ENCODE data around the gene DNAJC18.

- TF ChIP-seq EZH2 (IDR thresholded peaks at IDR 0.05; ENCODE audit: insufficient read depth, poor library complexity, severe bottlenecking) (no peak), EZH2phosphoT487 (IDR thresholded peaks at IDR 0.05; ENCODE audit: insufficient read depth, low read depth) (no peak)
Observed at GRCh38 chr5:139402561-139403158, 36.7 kb downstream of the DNAJC18 start.

Data from GM23248 (cell line).